ENCODE results near the gene HYLS1. TPM values are rescaled to one million over a fixed set of nuclear protein-coding genes. Genes with fewer than 3 reads are reported as not detected.
A peak's percentile ranks its signal among the peaks of the same experiment; 100 is the strongest.

HYLS1 gene
- total RNA-seq, 1 donor from 2014 or later, result 5.1 TPM

DNA sequence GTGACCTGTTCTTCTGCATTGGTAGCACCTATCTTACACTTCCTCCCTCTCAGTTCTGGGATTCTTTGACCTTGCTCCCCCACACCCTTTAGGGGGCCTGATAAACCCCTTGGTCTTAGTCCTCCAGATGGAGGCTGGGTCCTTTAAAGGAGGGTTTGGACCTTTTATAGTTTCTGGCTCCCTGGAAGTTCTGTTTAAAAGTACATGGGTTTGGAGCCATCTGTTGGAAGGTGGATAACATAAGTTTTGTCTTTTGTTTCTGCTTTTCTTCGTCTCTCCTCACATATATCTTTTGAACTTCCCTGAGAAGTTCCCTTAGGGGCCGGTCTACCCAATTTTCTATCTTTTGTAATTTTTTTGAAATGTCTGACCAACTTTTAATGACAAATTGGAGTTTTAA, 17.9 kb upstream of the HYLS1 start:
- no peak overlapping the region for H3K27ac Mint-ChIP-seq (ENCODE audit: unreplicated experiment)
- TF ChIP-seq, protein P1, sequence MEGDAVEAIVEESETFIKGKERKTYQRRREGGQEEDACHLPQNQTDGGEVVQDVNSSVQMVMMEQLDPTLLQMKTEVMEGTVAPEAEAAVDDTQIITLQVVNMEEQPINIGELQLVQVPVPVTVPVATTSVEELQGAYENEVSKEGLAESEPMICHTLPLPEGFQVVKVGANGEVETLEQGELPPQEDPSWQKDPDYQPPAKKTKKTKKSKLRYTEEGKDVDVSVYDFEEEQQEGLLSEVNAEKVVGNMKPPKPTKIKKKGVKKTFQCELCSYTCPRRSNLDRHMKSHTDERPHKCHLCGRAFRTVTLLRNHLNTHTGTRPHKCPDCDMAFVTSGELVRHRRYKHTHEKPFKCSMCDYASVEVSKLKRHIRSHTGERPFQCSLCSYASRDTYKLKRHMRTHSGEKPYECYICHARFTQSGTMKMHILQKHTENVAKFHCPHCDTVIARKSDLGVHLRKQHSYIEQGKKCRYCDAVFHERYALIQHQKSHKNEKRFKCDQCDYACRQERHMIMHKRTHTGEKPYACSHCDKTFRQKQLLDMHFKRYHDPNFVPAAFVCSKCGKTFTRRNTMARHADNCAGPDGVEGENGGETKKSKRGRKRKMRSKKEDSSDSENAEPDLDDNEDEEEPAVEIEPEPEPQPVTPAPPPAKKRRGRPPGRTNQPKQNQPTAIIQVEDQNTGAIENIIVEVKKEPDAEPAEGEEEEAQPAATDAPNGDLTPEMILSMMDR (IDR thresholded peaks at IDR 0.05), result no peak
- H3K4me1 Mint-ChIP-seq (ENCODE audit: unreplicated experiment), result peaks cover 2% of the 10 kb centered on the region
- no peaks in the 10 kb centered on the region for H3K36me3 Mint-ChIP-seq (ENCODE audit: unreplicated experiment)
- no peaks in the 10 kb centered on the region for H3K9me3 Mint-ChIP-seq (ENCODE audit: unreplicated experiment)
- peaks cover 30% of the 10 kb centered on the region for H3K27me3 Mint-ChIP-seq (ENCODE audit: unreplicated experiment)
- H3K4me3 Mint-ChIP-seq (ENCODE audit: unreplicated experiment), result no peak overlapping the region
- no peak for DNase-seq (ENCODE audit: extremely low spot score, unreplicated experiment)

DNA sequence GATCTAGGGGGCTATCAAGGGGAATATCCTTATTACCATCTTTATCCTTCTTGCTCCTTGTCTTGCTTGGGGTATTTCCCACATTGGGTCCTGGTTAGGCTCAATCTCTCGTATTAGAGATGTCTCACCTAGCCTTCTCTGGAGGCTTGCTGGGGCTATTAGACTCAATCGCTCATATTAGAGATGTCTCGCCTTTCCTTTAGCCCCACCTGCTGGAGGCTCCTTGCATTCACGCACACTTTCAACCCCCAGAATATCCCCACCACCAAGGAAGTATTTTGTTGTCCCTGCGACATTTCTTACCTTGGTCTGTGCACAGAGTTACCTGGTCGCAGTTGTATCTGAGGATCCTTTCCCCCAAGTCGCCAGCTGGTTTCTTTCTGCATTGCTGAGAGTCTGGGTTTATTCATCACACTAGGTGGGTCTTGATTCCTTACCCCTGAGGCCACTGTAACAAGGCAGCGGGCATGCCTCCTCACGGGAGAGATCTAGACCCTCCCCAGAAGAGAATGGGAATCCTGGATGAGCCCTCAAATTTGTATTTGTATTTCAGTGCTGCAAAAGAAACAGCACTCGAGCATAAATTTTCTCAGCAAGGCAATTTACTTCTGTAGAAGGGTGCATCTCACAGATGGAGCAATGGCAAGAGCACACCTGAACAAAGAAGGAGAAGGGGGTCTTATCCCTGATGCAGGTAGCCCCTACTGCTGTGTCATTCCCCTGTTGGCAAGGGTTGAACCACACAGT, 15.9 kb upstream of the HYLS1 start:
- no peaks in the 10 kb centered on the region for H3K9me3 Mint-ChIP-seq (ENCODE audit: unreplicated experiment)
- peaks cover 2% of the 10 kb centered on the region for H3K4me1 Mint-ChIP-seq (ENCODE audit: unreplicated experiment)
- TF ChIP-seq, protein P1 (IDR thresholded peaks at IDR 0.05), result peak; percentile 64
- no peak for DNase-seq (ENCODE audit: extremely low spot score, unreplicated experiment)
- no peak overlapping the region for H3K27ac Mint-ChIP-seq (ENCODE audit: unreplicated experiment)
- H3K36me3 Mint-ChIP-seq (ENCODE audit: unreplicated experiment), result no peaks in the 10 kb centered on the region
- H3K4me3 Mint-ChIP-seq (ENCODE audit: unreplicated experiment), result no peak overlapping the region
- peaks cover 44% of the 10 kb centered on the region for H3K27me3 Mint-ChIP-seq (ENCODE audit: unreplicated experiment)

DNA sequence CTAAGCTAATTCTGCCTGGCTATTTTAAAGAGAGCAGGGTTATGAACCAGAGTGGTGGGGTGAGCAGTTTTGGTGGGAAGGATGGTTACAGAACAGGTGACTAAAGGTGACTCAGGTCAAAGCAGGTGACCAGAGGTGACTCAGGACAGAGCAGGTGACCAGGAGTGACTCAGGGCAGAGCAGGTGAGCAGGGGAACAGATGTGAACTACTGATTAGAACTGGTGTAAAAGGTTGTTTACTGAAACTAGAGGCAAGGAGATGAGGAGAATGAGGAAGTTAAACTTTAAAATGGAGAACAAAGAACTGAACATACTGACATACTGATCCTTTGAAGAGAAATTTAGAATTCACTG, 15.4 kb upstream of the HYLS1 start:
- Mint-ChIP-seq H3K36me3 (ENCODE audit: unreplicated experiment) (no peaks in the 10 kb centered on the region), H3K27ac (ENCODE audit: unreplicated experiment) (no peak overlapping the region), H3K4me3 (ENCODE audit: unreplicated experiment) (no peak overlapping the region), H3K9me3 (ENCODE audit: unreplicated experiment) (no peaks in the 10 kb centered on the region), H3K4me1 (ENCODE audit: unreplicated experiment) (peaks cover 2% of the 10 kb centered on the region), H3K27me3 (ENCODE audit: unreplicated experiment) (peaks cover 44% of the 10 kb centered on the region)
- DNase-seq (ENCODE audit: extremely low spot score, unreplicated experiment), result no peak
- TF ChIP-seq, protein P1 (IDR thresholded peaks at IDR 0.05), result no peak

DNA sequence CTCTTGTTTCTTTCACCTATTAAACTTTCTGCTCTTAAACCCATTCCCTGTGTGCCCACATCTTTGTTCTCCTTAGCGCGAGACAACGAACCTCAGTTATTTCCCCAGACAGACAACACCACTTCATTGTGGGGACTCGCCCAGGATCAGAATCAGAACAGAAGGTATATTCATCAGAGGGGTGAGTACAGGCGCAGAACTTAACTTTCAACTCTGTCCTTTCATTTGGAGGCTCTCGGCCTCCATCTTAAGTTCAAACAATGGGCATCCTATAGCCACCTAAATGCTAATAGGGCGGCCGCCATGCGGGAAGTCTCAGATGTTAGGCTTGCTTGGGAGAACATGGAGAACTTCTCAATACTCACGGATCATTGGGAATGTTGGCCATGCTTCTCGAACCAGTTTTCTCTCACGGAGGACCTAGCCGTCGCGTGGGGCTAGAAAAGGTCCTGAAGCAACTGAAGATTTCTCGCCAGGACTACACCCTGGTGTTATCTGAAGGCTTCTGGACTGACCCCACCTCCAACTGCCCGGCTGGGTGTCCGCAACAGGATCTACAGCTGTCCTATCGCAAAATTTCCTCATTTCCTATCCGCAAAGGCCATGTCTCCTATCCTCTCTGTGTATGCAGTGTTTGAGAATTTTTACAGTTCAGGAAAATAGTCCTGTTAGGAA, 13.4 kb upstream of the HYLS1 start:
- peaks cover 53% of the 10 kb centered on the region for H3K27me3 Mint-ChIP-seq (ENCODE audit: unreplicated experiment)
- DNase-seq (ENCODE audit: extremely low spot score, unreplicated experiment), result no peak
- H3K9me3 Mint-ChIP-seq (ENCODE audit: unreplicated experiment), result no peaks in the 10 kb centered on the region
- peak overlapping the region; percentile 70 for H3K4me3 Mint-ChIP-seq (ENCODE audit: unreplicated experiment)
- H3K27ac Mint-ChIP-seq (ENCODE audit: unreplicated experiment), result peak overlapping the region; percentile 41
- TF ChIP-seq, protein P1 (IDR thresholded peaks at IDR 0.05), result no peak
- H3K4me1 Mint-ChIP-seq (ENCODE audit: unreplicated experiment), result peaks cover 2% of the 10 kb centered on the region
- no peaks in the 10 kb centered on the region for H3K36me3 Mint-ChIP-seq (ENCODE audit: unreplicated experiment)

DNA sequence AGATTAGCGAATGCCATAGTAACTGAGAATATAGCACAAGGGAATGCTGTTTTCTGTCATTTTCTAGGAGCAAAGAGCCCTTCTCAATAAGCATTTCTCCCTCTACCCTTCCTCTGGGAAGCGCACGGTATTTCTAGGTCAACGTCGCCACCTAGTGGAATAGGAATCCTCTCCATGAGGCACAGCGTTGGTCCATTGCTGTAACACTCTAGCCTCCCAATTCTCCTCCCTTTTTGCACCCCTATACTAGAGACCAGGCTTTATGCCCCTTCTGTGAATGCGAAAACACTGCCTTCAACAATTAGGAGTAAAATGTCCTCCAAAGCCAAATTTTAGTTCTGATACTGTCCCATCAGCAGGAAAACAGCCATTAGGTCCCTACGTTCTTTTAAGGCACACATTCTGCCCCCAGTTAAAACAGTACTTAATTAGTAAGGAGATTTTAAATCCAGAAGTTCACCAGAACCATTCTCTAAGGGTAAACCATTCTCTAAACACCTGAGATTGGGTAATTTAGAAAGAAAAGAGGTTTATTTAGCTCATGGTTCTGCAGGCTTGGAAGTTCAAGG, 12.8 kb upstream of the HYLS1 start:
- peaks cover 49% of the 10 kb centered on the region for H3K27me3 Mint-ChIP-seq (ENCODE audit: unreplicated experiment)
- peaks cover 2% of the 10 kb centered on the region for H3K4me1 Mint-ChIP-seq (ENCODE audit: unreplicated experiment)
- DNase-seq (ENCODE audit: extremely low spot score, unreplicated experiment), result no peak
- H3K4me3 Mint-ChIP-seq (ENCODE audit: unreplicated experiment), result peak overlapping the region; percentile 70
- TF ChIP-seq, protein P1 (IDR thresholded peaks at IDR 0.05), result peak; percentile 84
- no peaks in the 10 kb centered on the region for H3K9me3 Mint-ChIP-seq (ENCODE audit: unreplicated experiment)
- no peaks in the 10 kb centered on the region for H3K36me3 Mint-ChIP-seq (ENCODE audit: unreplicated experiment)
- H3K27ac Mint-ChIP-seq (ENCODE audit: unreplicated experiment), result peak overlapping the region; percentile 41
